ENCODE data around the gene STK32A. TPM values are rescaled to one million over a fixed set of nuclear protein-coding genes. Genes with fewer than 3 reads are reported as not detected.

The STK32A gene
- polyA plus RNA-seq, 1 experiment, result 1.2 TPM

DNA sequence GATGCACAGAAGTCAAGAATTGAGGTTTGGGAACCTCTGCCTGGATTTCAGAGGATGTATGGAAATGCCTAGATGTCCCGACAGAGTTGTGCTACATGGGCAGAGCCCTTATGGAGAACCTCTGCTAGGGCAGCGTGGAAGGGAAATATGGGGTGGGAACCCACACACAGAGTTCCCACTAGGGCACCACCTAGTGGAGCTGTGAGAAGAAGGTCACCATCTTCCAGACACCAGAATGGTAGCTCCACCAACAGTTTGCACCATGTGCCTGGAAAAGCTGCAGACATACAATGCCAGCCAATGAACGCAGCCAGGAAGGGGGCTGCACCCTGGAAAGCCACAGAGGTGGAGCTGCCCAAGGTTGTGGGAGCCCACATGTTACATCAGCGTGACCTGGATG is 104.5 kb downstream of the STK32A start:
- ChIA-PET CTCF (interaction anchor here (0.6 to 1.0 kb wide), 2 partner anchors 12 to 26 kb away, joined by 3 read pairs; no protein-coding TSS in a partner anchor), POLR2A (no interaction called here)
- no peak for DNase-seq (ENCODE audit: low read depth)
- Histone ChIP-seq H3K4me3 (ENCODE audit: low read depth, low read length) (no peak overlapping the region), H3K36me3 (ENCODE audit: control insufficient read depth, insufficient read depth, low read length) (no peaks in the 10 kb centered on the region), H3K27me3 (ENCODE audit: control insufficient read depth, insufficient read depth, low read length) (no peaks in the 10 kb centered on the region)
- TF ChIP-seq, protein P1, sequence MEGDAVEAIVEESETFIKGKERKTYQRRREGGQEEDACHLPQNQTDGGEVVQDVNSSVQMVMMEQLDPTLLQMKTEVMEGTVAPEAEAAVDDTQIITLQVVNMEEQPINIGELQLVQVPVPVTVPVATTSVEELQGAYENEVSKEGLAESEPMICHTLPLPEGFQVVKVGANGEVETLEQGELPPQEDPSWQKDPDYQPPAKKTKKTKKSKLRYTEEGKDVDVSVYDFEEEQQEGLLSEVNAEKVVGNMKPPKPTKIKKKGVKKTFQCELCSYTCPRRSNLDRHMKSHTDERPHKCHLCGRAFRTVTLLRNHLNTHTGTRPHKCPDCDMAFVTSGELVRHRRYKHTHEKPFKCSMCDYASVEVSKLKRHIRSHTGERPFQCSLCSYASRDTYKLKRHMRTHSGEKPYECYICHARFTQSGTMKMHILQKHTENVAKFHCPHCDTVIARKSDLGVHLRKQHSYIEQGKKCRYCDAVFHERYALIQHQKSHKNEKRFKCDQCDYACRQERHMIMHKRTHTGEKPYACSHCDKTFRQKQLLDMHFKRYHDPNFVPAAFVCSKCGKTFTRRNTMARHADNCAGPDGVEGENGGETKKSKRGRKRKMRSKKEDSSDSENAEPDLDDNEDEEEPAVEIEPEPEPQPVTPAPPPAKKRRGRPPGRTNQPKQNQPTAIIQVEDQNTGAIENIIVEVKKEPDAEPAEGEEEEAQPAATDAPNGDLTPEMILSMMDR (IDR thresholded peaks at IDR 0.05; ENCODE audit: insufficient read depth, low read depth, low read length), result no peak

DNA sequence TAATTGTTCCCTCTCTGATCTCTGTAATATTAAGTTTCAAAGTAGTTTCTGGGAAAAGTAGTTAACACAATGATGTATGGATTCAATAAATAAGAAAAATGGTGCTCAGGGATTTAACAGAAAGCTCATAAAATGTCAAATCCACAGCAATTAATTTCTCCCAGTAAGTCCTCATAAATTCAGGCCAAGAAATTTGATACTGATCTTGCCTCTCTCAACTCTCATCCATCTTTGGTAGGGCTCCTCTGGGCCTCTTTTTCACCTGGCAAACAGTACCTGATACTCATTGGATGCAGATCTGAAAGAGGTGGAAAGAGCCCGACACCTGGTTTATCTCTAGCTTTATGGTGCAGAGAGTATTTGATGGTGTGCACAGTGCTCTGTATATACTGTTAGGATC is 106.1 kb downstream of the STK32A start:
- TF ChIP-seq, protein P1 (IDR thresholded peaks at IDR 0.05; ENCODE audit: insufficient read depth, low read depth, low read length), result no peak
- Histone ChIP-seq H3K4me3 (ENCODE audit: low read depth, low read length) (no peak overlapping the region), H3K27me3 (ENCODE audit: control insufficient read depth, insufficient read depth, low read length) (no peaks in the 10 kb centered on the region), H3K36me3 (ENCODE audit: control insufficient read depth, insufficient read depth, low read length) (no peaks in the 10 kb centered on the region)
- no peak for DNase-seq (ENCODE audit: low read depth)
- ChIA-PET CTCF (no interaction called here), POLR2A (no interaction called here)

DNA sequence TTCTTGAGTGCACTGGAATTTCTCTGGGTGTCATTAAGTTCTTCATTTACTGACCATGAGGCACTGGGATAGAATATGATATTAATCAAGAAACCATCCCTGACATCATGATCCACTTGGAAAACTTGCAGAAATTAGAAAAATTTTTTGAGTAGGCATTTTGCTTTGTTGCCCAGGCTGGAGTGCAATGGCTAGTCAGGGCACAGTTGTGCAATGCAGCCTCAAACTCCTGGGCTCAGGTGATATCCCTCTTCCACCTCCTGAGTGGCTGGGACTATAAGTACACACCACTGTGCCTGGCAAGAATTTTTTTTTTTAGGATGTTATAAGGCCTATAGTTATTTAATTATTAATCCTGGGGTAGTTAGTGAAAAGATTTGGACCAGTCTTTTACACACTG is 106.5 kb downstream of the STK32A start:
- Histone ChIP-seq H3K4me3 (ENCODE audit: low read depth, low read length) (no peak overlapping the region), H3K36me3 (ENCODE audit: control insufficient read depth, insufficient read depth, low read length) (no peaks in the 10 kb centered on the region), H3K27me3 (ENCODE audit: control insufficient read depth, insufficient read depth, low read length) (no peaks in the 10 kb centered on the region)
- no peak for DNase-seq (ENCODE audit: low read depth)
- POLR2A ChIA-PET, result no interaction called here
- CTCF ChIA-PET, result no interaction called here
- TF ChIP-seq, protein P1 (IDR thresholded peaks at IDR 0.05; ENCODE audit: insufficient read depth, low read depth, low read length), result no peak

DNA sequence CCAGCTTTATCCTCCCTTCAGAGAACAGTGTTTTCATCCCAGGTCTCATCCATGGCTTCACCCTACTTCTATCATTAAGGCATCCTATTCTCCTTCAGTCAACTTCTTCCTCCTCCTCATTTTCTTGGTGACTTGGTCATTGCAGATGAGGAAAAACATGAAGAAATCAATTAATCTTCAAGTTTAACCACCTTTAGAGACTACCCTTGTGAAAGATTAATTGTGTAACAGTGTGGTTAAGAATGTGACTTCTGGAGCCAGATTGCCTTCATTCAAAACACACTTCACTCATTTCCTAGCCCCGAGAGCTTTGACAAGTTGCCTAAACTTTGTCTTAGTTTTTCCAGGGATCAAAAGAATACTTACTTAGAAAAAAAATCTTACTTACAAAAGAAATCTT is 110.0 kb downstream of the STK32A start:
- Histone ChIP-seq H3K36me3 (ENCODE audit: control insufficient read depth, insufficient read depth, low read length) (no peaks in the 10 kb centered on the region), H3K27me3 (ENCODE audit: control insufficient read depth, insufficient read depth, low read length) (no peaks in the 10 kb centered on the region), H3K4me3 (ENCODE audit: low read depth, low read length) (no peak overlapping the region)
- ChIA-PET CTCF (interaction anchor here (1.7 kb wide), 1 partner anchor 19 kb away, joined by 5 read pairs; no protein-coding TSS in a partner anchor), POLR2A (no interaction called here)
- TF ChIP-seq, protein P1 (IDR thresholded peaks at IDR 0.05; ENCODE audit: insufficient read depth, low read depth, low read length), result no peak
- no peak for DNase-seq (ENCODE audit: low read depth)

DNA sequence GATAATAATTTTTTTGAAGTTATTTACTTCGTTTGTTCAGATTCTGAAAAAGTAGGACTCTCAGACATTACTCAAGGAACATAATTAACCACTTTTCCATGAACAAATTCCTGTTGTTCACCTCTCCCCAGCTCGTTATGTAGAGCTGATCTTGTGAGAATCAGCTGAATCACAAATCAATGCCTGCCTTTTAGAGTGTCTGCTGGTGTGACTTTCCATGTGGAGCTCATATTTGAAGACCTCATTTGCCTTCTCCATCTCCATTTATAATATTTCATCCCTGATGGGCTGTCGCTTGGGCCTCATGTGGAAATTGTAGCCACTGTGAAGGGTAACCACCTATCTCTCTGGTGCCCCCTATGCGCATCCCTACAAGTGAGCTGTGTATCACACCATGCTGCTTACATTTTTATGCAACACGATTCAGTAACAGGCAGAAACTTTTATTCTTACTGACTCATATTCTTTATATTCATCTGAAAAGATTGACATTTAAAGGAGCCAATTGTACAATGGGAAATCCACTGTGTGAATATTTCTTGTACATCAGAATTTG is 111.3 kb downstream of the STK32A start:
- TF ChIP-seq, protein P1 (IDR thresholded peaks at IDR 0.05; ENCODE audit: insufficient read depth, low read depth, low read length), result no peak
- Histone ChIP-seq H3K36me3 (ENCODE audit: control insufficient read depth, insufficient read depth, low read length) (no peaks in the 10 kb centered on the region), H3K4me3 (ENCODE audit: low read depth, low read length) (no peak overlapping the region), H3K27me3 (ENCODE audit: control insufficient read depth, insufficient read depth, low read length) (no peaks in the 10 kb centered on the region)
- ChIA-PET POLR2A (no interaction called here), CTCF (no interaction called here)
- DNase-seq (ENCODE audit: low read depth), result no peak

Measured in BJ (cell line).